DOHH2 (cell line): Measurements from ENCODE around the gene HFE.
"Not testable (repeated sequence)": the region's sequence is repeated elsewhere in the genome, so short reads cannot be mapped to it uniquely, and the experiment has no call there.

Source experiments
- H3F3A ChIP-seq: fragments of 200-600 bp; sonication (generic), shearing (Covaris generic); 2 replicates; pipeline ENCODE4 v1.6.0; 2016; ENCODE audit warnings: antibody characterized with exemption, mild to moderate bottlenecking; ENCODE audit not compliant: control insufficient read depth, insufficient read depth
- H3K27ac ChIP-seq: fragments of 200-600 bp; sonication (generic); 2 replicates; pipeline ENCODE4 v1.5.1; 2014; ENCODE audit warnings: low read depth, mild to moderate bottlenecking, low read length, moderate library complexity
- H3K27me3 ChIP-seq: fragments of 200-600 bp; sonication (generic); 2 replicates; pipeline ENCODE4 v1.6.1; 2014; ENCODE audit warnings: mild to moderate bottlenecking, low read length, mixed read lengths; ENCODE audit not compliant: control insufficient read depth
- H3K36me3 ChIP-seq: fragments of 200-600 bp; sonication (generic); 2 replicates; pipeline ENCODE4 v1.6.1; 2014; ENCODE audit warnings: mild to moderate bottlenecking, low read length, moderate library complexity, mixed read lengths; ENCODE audit not compliant: control insufficient read depth
- H3K4me1 ChIP-seq: fragments of 200-600 bp; sonication (generic); 2 replicates; pipeline ENCODE4 v1.6.1; 2014; ENCODE audit warnings: mild to moderate bottlenecking, low read length, mixed read lengths; ENCODE audit not compliant: control insufficient read depth
- H3K4me2 ChIP-seq: fragments of 200-600 bp; sonication (generic); 2 replicates; pipeline ENCODE4 v1.6.0; 2014; ENCODE audit warnings: mild to moderate bottlenecking, low read length, moderate library complexity
- H3K4me3 ChIP-seq: fragments of 200-600 bp; sonication (generic); 2 replicates; pipeline ENCODE4 v1.5.1; 2014; ENCODE audit warnings: mild to moderate bottlenecking, low read length, mixed read lengths
- H3K79me2 ChIP-seq: fragments of 200-600 bp; sonication (generic); 2 replicates; pipeline ENCODE4 v1.6.1; 2014; ENCODE audit warnings: mild to moderate bottlenecking, low read length, mixed read lengths; ENCODE audit not compliant: control insufficient read depth
- H3K9me2 ChIP-seq: fragments of 200-600 bp; sonication (generic); replicated peaks from 2 replicates; pipeline ENCODE4 v1.6.1; 2014; ENCODE audit warnings: mild to moderate bottlenecking, low read length, mixed read lengths; ENCODE audit not compliant: control insufficient read depth
- H3K9me3 ChIP-seq: fragments of 200-600 bp; sonication (generic); 2 replicates; pipeline ENCODE4 v1.6.1; 2014; ENCODE audit warnings: antibody characterized with exemption, low read length, mixed read lengths; ENCODE audit not compliant: control insufficient read depth, insufficient read depth
- H4K20me1 ChIP-seq: fragments of 200-600 bp; sonication (generic); 2 replicates; pipeline ENCODE4 v1.6.0; 2014; ENCODE audit warnings: low read depth, mild to moderate bottlenecking, antibody characterized with exemption, low read length, moderate library complexity; ENCODE audit not compliant: control insufficient read depth, insufficient read depth
- EZH2phosphoT487 ChIP-seq: fragments of 200-600 bp; sonication (generic); IDR thresholded peaks from 2 replicates; pipeline ENCODE4 v1.6.1; 2017; ENCODE audit warnings: borderline replicate concordance, mild to moderate bottlenecking, antibody characterized with exemption, low read length, moderate library complexity, mixed read lengths
- TF ChIP-seq, protein P1 (sequence below): fragments of 200-600 bp; sonication (generic); IDR thresholded peaks from one replicate; pipeline ENCODE4 v1.5.1; 2014; ENCODE audit warnings: antibody characterized with exemption, mild to moderate bottlenecking, low read depth, low read length; ENCODE audit not compliant: poor library complexity, severe bottlenecking

Gene HFE

DNA sequence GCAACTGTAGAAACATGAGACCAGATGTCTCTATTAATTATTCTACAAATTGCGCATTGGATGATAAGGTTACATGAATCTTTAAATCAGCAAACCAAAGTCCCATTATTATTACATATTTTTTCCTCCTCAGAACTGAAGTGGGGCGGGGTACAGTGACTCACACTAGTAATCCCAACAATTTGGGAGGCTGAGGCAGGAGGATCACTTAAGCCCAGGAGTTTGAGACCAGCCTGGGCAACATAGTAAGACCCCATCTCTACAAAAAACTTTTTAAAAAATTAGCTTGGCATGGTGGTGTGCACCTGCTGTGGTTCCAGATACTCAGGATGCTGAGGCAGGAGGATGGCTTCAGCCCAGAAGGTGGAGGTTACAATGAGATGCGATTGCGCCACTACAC lies 29.0 kb downstream of the HFE start:
- peaks cover 4% of the 10 kb centered on the region; the same call in 1 of the 2 replicates for H3F3A ChIP-seq
- H3K27me3 ChIP-seq: no peaks in the 10 kb centered on the region
- no peak overlapping the region for H3K4me3 ChIP-seq
- H3K79me2 ChIP-seq: no peaks in the 10 kb centered on the region
- peaks cover 21% of the 10 kb centered on the region for H3K4me1 ChIP-seq
- H3K9me2 ChIP-seq: no peaks in the 10 kb centered on the region
- H3K36me3 ChIP-seq: no peaks in the 10 kb centered on the region; the same call in 1 of the 2 replicates
- H4K20me1 ChIP-seq: no peaks in the 10 kb centered on the region
- no peak for TF ChIP-seq EZH2phosphoT487
- TF ChIP-seq, protein P1, sequence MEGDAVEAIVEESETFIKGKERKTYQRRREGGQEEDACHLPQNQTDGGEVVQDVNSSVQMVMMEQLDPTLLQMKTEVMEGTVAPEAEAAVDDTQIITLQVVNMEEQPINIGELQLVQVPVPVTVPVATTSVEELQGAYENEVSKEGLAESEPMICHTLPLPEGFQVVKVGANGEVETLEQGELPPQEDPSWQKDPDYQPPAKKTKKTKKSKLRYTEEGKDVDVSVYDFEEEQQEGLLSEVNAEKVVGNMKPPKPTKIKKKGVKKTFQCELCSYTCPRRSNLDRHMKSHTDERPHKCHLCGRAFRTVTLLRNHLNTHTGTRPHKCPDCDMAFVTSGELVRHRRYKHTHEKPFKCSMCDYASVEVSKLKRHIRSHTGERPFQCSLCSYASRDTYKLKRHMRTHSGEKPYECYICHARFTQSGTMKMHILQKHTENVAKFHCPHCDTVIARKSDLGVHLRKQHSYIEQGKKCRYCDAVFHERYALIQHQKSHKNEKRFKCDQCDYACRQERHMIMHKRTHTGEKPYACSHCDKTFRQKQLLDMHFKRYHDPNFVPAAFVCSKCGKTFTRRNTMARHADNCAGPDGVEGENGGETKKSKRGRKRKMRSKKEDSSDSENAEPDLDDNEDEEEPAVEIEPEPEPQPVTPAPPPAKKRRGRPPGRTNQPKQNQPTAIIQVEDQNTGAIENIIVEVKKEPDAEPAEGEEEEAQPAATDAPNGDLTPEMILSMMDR: no peak
- H3K9me3 ChIP-seq: no peaks in the 10 kb centered on the region
- H3K27ac ChIP-seq: no peak overlapping the region
- no peak overlapping the region for H3K4me2 ChIP-seq

DNA sequence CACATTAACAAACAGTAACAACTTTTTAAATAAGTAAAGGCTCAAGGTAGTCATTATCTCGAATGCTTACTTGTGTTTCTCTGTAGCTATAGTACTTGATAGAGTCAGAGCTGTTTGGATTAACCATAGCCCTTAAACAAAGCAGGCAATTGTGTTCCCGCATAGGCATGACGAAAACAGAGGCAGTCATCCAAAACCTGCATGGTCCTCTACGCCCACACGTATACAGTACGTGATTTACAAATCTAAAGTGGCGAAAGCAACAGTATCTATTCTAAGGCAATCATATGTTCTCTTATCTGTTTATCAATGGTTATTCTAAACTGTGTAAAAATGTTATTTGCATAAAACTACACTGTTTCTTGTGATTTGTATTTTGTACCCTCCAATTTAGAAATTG lies 31.8 kb downstream of the HFE start:
- Histone ChIP-seq H3K79me2 (no peaks in the 10 kb centered on the region), H3K4me2 (no peak overlapping the region), H3K4me3 (no peak overlapping the region), H3K4me1 (peaks cover 43% of the 10 kb centered on the region), H3K27me3 (no peaks in the 10 kb centered on the region), H3K9me2 (no peaks in the 10 kb centered on the region), H3K27ac (no peak overlapping the region), H3F3A (peaks cover 18% of the 10 kb centered on the region), H3K9me3 (no peaks in the 10 kb centered on the region), H3K36me3 (peaks cover 6% of the 10 kb centered on the region; the same call in 1 of the 2 replicates), H4K20me1 (no peaks in the 10 kb centered on the region)
- TF ChIP-seq EZH2phosphoT487: no peak
- TF ChIP-seq, protein P1: no peak

DNA sequence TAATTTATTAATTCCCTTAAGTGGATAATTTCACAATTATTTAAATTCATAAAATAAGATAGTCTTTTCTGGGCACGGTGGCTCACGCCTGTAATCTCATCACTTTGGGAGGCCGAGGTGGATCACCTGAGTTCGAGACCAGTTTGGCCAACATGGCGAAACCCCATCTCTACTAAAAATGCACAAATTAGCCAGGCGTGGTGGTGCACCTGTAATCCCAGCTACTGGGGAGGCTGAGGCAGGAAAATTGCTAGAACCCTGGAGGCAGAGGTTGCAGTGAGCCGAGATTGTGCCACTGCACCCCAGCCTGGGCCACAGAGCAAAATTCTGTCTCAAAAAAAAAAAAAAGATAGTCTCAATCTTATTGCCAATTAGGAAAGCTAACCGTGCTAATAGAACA lies 32.9 kb downstream of the HFE start:
- not testable (repeated sequence) for H3K4me2 ChIP-seq, H3K4me3 ChIP-seq, H4K20me1 ChIP-seq, H3K79me2 ChIP-seq, H3K27me3 ChIP-seq, H3K9me2 ChIP-seq, H3K9me3 ChIP-seq, H3K27ac ChIP-seq
- peaks cover 43% of the 10 kb centered on the region for H3K4me1 ChIP-seq
- peaks cover 28% of the 10 kb centered on the region for H3F3A ChIP-seq
- H3K36me3 ChIP-seq: peaks cover 17% of the 10 kb centered on the region

DNA sequence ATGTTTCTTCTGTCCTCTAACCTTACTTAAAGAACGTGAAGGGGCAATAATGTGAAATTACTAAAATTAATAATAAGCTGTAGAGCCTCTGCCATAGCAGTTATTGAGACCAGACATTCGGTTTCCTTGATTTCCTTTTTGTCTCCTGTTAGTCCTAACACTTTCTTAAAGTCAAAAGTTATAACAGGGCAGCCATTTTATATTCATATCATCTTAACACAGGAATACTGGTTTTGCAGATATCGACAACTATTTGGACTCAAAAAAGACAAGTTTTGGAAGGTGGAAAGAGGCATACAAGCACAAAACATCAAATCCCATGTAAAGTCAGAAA lies 33.5 kb downstream of the HFE start:
- Histone ChIP-seq H3K27me3 (no peaks in the 10 kb centered on the region), H3K36me3 (peaks cover 17% of the 10 kb centered on the region), H3K79me2 (peaks cover 9% of the 10 kb centered on the region), H3K9me2 (no peaks in the 10 kb centered on the region), H3K4me3 (no peak overlapping the region), H3K9me3 (no peaks in the 10 kb centered on the region), H4K20me1 (no peaks in the 10 kb centered on the region), H3F3A (peaks cover 34% of the 10 kb centered on the region), H3K4me2 (no peak overlapping the region), H3K4me1 (peaks cover 46% of the 10 kb centered on the region), H3K27ac (peak overlapping the region; percentile 99)
- no peak for TF ChIP-seq EZH2phosphoT487
- TF ChIP-seq, protein P1: no peak
